NB4 (cell line): ENCODE measurements around the gene SOX6.

ENCODE experiments used
- DNase-seq: peaks from one replicate; pipeline ENCODE4 v3.0.0; 2010; ENCODE audit warnings: low read depth
- H3K4me3 ChIP-seq: one replicate; pipeline ENCODE4 v1.5.1; 2011; ENCODE audit warnings: mild to moderate bottlenecking, low read depth, low read length, moderate library complexity
- MYC ChIP-seq: IDR thresholded peaks from 2 replicates; pipeline ENCODE4 v1.6.1; 2011; ENCODE audit warnings: low read depth, low read length
- POLR2A ChIP-seq: IDR thresholded peaks from 2 replicates; pipeline ENCODE4 v1.6.1; 2011; ENCODE audit warnings: mild to moderate bottlenecking; ENCODE audit not compliant: insufficient read length; ENCODE audit errors: extremely low read depth
- TF ChIP-seq, protein P1 (sequence below): IDR thresholded peaks from one replicate; pipeline ENCODE4 v1.5.1; 2012; ENCODE audit warnings: low read depth, low read length
- TF ChIP-seq, protein P2 (sequence below): IDR thresholded peaks from 2 replicates; pipeline ENCODE4 v1.6.1; 2011; ENCODE audit warnings: low read depth, low read length

Gene SOX6

DNA sequence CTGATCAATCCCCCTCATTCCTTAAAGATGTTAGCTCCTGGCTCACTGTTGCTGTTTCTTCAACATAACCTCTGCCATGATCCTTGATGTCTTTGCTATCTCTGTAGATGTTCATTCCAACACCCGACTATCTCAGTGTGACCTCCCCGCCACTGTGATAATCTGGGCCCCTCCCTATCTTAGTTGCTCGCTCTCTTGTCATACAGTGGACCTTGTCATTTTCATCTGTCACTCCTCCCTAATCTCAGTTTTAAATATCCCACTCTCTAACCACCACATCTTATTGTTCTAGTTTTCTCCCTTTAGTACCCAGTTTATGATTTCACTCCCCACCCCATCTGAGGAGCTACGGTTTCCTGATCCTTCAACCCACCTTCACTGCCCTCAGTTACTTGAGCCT, 379.2 kb downstream of the SOX6 start:
- TF ChIP-seq POLR2A: no peak
- no peak overlapping the region for H3K4me3 ChIP-seq
- no peak for DNase-seq

DNA sequence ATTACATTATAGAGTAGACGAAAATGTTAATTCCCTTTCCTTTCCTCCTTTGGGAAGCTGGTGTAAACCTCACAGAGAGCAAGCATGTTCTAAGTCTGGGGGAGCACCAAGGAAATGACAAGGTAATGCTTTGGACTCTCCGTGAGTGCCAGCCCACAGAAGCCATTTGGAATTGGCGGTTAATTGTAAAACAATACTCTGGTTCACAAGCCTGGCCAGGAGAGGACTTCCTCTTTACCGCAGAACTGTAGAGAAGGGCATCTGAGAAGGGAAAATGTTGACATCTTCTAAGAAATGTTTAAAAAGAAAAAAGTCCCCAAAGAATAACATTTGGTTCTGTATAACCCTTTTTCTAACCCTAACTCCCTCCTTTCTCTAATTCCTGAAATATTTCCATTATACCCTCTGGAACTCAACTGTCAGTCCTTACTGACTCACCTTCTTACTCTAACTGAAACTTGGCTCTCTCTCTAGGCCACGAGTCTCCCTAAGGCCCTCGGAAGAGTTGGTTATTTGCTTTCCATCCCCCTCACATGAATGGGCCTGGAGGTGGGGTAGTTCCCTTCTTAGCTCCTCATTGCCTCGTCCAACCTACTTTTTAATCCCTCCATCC, 379.8 kb downstream of the SOX6 start:
- TF ChIP-seq POLR2A (no peak), MYC (no peak)
- TF ChIP-seq, protein P1, sequence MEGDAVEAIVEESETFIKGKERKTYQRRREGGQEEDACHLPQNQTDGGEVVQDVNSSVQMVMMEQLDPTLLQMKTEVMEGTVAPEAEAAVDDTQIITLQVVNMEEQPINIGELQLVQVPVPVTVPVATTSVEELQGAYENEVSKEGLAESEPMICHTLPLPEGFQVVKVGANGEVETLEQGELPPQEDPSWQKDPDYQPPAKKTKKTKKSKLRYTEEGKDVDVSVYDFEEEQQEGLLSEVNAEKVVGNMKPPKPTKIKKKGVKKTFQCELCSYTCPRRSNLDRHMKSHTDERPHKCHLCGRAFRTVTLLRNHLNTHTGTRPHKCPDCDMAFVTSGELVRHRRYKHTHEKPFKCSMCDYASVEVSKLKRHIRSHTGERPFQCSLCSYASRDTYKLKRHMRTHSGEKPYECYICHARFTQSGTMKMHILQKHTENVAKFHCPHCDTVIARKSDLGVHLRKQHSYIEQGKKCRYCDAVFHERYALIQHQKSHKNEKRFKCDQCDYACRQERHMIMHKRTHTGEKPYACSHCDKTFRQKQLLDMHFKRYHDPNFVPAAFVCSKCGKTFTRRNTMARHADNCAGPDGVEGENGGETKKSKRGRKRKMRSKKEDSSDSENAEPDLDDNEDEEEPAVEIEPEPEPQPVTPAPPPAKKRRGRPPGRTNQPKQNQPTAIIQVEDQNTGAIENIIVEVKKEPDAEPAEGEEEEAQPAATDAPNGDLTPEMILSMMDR: no peak
- TF ChIP-seq, protein P2, sequence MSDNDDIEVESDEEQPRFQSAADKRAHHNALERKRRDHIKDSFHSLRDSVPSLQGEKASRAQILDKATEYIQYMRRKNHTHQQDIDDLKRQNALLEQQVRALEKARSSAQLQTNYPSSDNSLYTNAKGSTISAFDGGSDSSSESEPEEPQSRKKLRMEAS: no peak
- H3K4me3 ChIP-seq: no peak overlapping the region
- DNase-seq: peak; percentile 46

DNA sequence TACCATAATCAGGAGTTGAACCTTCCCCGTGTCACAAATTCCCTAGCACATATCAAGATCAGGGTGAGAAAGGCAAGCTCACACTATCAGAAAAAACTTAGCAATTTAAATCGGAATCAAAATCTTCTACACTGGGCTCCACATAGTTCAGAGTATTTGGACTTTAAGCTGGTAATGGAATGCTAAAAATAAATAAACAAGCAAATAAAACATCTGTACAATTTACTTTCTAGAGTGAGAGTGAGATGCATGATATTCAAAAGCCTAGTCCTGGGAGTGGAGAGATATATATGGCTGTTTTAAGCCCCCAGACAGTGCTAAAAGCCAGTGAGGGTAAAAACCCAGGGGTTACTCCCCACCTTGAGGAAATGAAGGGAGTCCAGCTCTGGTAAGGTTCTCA, 380.6 kb downstream of the SOX6 start:
- TF ChIP-seq, protein P1: no peak
- no peak for TF ChIP-seq MYC
- H3K4me3 ChIP-seq: no peak overlapping the region

DNA sequence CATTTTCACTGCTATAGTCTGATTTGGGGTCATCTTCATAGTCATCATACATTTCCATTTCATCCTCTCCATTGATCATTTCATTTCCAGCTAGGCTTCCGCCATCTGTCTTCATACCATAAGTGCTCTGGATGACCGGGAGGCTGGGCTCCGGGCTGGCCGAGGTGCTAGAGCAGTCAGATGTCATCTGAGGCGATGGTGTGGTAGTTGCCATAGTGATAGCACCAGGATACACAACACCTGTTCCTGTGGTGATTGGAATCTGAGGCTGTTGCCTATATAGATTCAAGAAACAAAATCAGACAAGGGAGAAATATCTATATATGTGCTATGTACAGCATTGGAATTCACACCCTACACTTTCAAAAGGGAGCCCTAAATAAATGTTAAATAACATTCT, 383.5 kb downstream of the SOX6 start:
- TF ChIP-seq POLR2A (no peak), MYC (no peak)
- TF ChIP-seq, protein P1: no peak
- TF ChIP-seq, protein P2: no peak
- no peak for DNase-seq
- no peak overlapping the region for H3K4me3 ChIP-seq

More for the DNA sequence above, 380.6 kb downstream of the SOX6 start:
- DNase-seq: no peak

DNA sequence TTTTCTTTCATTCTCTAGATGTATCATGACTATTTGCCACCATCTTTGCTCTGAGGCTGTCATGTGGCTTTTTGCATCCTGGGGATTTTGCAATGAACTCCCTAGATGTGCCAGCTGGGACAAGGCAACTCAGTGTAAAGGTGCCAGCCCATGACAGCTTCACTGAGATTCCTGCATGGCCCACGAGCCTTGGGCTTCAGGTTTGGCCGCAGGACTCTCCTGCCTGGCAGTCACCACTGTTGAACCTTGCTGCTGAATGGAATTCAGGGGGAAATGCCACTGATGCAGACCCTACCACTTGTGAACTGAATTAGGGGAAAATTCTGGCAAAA, 385.2 kb downstream of the SOX6 start:
- no peak for DNase-seq
- TF ChIP-seq, protein P1: no peak
- TF ChIP-seq, protein P2: no peak
- no peak overlapping the region for H3K4me3 ChIP-seq

DNA sequence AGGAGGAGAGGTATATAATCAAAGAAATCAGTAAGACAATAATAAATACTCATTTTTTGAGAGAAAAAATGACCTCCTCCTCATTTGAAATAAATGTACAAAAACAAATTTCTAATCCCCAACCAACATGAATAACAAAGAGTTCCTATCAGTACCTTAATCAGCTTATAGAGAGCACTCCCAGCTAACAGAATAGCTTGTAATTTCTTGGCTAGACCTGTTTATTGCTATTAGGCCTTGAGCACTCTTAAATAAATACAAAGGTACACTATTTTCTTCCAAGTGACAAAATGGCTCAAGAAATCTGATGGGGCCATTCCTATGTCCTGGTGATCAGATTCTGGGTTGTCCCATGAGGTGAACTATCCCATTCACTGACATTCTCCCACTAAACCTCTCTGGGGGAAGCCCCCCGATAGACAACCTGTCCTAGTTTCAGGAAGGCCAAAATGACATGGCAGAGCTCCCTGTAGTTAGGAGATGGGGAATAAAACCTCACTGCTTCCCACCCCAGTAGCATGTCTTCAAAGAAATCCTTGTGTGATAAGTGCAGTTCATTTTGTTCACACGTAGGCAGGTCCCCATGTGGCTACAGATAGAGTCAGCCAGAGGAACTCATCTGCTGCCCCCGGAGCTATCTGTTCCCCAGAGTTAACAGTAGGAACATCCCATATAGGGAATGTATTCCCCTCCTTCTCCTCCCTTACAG, 385.7 kb downstream of the SOX6 start:
- TF ChIP-seq, protein P1: no peak
- no peak for TF ChIP-seq POLR2A
- no peak for TF ChIP-seq MYC
- TF ChIP-seq, protein P2: no peak
- no peak overlapping the region for H3K4me3 ChIP-seq
- no peak for DNase-seq
